H9 (cell line): ENCODE results near the gene FSIP1. TPM values are rescaled to one million over a fixed set of nuclear protein-coding genes. Genes with fewer than 3 reads are reported as not detected.

Source experiments
- DNase-seq: peaks from one replicate; pipeline ENCODE4 v3.0.0-alpha.2; 2017
- H2AFZ ChIP-seq: one replicate; pipeline ENCODE4 v1.6.1; 2013; ENCODE audit warnings: mild to moderate bottlenecking, low read length, control low read depth, moderate library complexity
- H2AK5ac ChIP-seq: 2 replicates; pipeline ENCODE4 v1.6.1; 2013; ENCODE audit warnings: low read length, control low read depth, mixed read lengths; ENCODE audit not compliant: insufficient read length
- H2BK120ac ChIP-seq: one replicate; pipeline ENCODE4 v1.6.1; 2013; ENCODE audit warnings: low read depth, mild to moderate bottlenecking, low read length, control low read depth, inconsistent platforms; ENCODE audit not compliant: poor library complexity, severe bottlenecking
- H2BK12ac ChIP-seq: 2 replicates; pipeline ENCODE4 v1.6.1; 2013; ENCODE audit warnings: low read length, control low read depth, mixed read lengths, low read depth; ENCODE audit not compliant: insufficient read length
- H2BK15ac ChIP-seq: 2 replicates; pipeline ENCODE4 v1.6.1; 2013; ENCODE audit warnings: low read depth, low read length, control low read depth
- H2BK20ac ChIP-seq: one replicate; pipeline ENCODE4 v1.6.1; 2013; ENCODE audit warnings: low read depth, mild to moderate bottlenecking, low read length, control low read depth, inconsistent platforms; ENCODE audit not compliant: poor library complexity, severe bottlenecking
- H2BK5ac ChIP-seq: 2 replicates; pipeline ENCODE4 v1.6.1; 2013; ENCODE audit warnings: low read length, control low read depth, mixed read lengths; ENCODE audit not compliant: insufficient read length
- H3K14ac ChIP-seq: 2 replicates; pipeline ENCODE4 v1.6.1; 2013; ENCODE audit warnings: low read length, control low read depth; ENCODE audit not compliant: insufficient read depth
- H3K18ac ChIP-seq: 2 replicates; pipeline ENCODE4 v1.6.1; 2013; ENCODE audit warnings: low read depth, mild to moderate bottlenecking, mixed read lengths, low read length, control low read depth; ENCODE audit not compliant: insufficient read length
- H3K23ac ChIP-seq: 2 replicates; pipeline ENCODE4 v1.6.1; 2013; ENCODE audit warnings: low read length, control low read depth, mixed read lengths, low read depth; ENCODE audit not compliant: insufficient read length
- H3K23me2 ChIP-seq: 2 replicates; pipeline ENCODE4 v1.6.1; 2013; ENCODE audit warnings: low read depth, mild to moderate bottlenecking, mixed read lengths, low read length, control low read depth; ENCODE audit not compliant: insufficient read length, poor library complexity, severe bottlenecking
- H3K27ac ChIP-seq: 2 replicates; pipeline ENCODE4 v1.5.1; 2013; ENCODE audit warnings: low read length, control low read depth, mixed read lengths, low read depth; ENCODE audit not compliant: insufficient read length
- H3K27me3 ChIP-seq: 2 replicates; pipeline ENCODE4 v1.6.1; 2013; ENCODE audit warnings: low read length, control low read depth, inconsistent platforms; ENCODE audit not compliant: insufficient read depth
- H3K4ac ChIP-seq: 2 replicates; pipeline ENCODE4 v1.6.1; 2013; ENCODE audit warnings: low read depth, mild to moderate bottlenecking, control low read depth, inconsistent platforms, low read length, moderate library complexity
- H3K4me1 ChIP-seq: 2 replicates; pipeline ENCODE4 v1.6.1; 2013; ENCODE audit warnings: low read length, control low read depth, inconsistent platforms; ENCODE audit not compliant: insufficient read depth
- H3K4me2 ChIP-seq: 2 replicates; pipeline ENCODE4 v1.6.1; 2013; ENCODE audit warnings: low read length, control low read depth, mixed read lengths; ENCODE audit not compliant: insufficient read length, insufficient read depth
- H3K56ac ChIP-seq: 2 replicates; pipeline ENCODE4 v1.6.1; 2013; ENCODE audit warnings: low read depth, mild to moderate bottlenecking, mixed read lengths, low read length, control low read depth; ENCODE audit not compliant: insufficient read length
- H3K79me1 ChIP-seq: 2 replicates; pipeline ENCODE4 v1.6.1; 2013; ENCODE audit warnings: low read depth, mild to moderate bottlenecking, moderate library complexity, low read length, control low read depth, inconsistent platforms; ENCODE audit not compliant: insufficient read depth, poor library complexity, severe bottlenecking
- H3K79me2 ChIP-seq: 2 replicates; pipeline ENCODE4 v1.6.1; 2013; ENCODE audit warnings: low read length, control low read depth, inconsistent platforms; ENCODE audit not compliant: insufficient read depth
- H3K9ac ChIP-seq: 2 replicates; pipeline ENCODE4 v1.6.1; 2013; ENCODE audit warnings: low read length, control low read depth, mixed read lengths; ENCODE audit not compliant: insufficient read length; ENCODE audit errors: extremely low read depth
- H3K9me3 ChIP-seq: one replicate; pipeline ENCODE4 v1.6.1; 2013; ENCODE audit warnings: low read depth, low read length, inconsistent platforms; ENCODE audit not compliant: control insufficient read depth
- H3T11ph ChIP-seq: one replicate; pipeline ENCODE4 v1.6.1; 2013; ENCODE audit warnings: mild to moderate bottlenecking, low read length, control low read depth, inconsistent platforms
- H4K20me1 ChIP-seq: one replicate; pipeline ENCODE4 v1.6.1; 2013; ENCODE audit not compliant: control insufficient read depth, insufficient read length, insufficient read depth
- H4K5ac ChIP-seq: 2 replicates; pipeline ENCODE4 v1.6.1; 2013; ENCODE audit warnings: low read depth, mild to moderate bottlenecking, mixed read lengths, low read length, control low read depth; ENCODE audit not compliant: insufficient read length
- H4K8ac ChIP-seq: replicated peaks from 2 replicates; pipeline ENCODE4 v1.6.1; 2013; ENCODE audit warnings: low read length, control low read depth, mixed read lengths, low read depth; ENCODE audit not compliant: insufficient read length
- H4K91ac ChIP-seq: 2 replicates; pipeline ENCODE4 v1.6.1; 2013; ENCODE audit warnings: low read depth, mild to moderate bottlenecking, moderate library complexity, mixed read lengths, low read length, control low read depth; ENCODE audit not compliant: insufficient read length
- H3K27ac Mint-ChIP-seq, 3 experiments: 2 replicates in 2 of 3; 3 replicates in 1 of 3; pipeline ENCODE4 v1.8.0; 2020 to 2021; ENCODE audit warnings: mixed read lengths in 3 of 3, mild to moderate bottlenecking in 1 of 3, moderate library complexity in 1 of 3
- H3K27me3 Mint-ChIP-seq: 2 replicates; pipeline ENCODE4 v1.8.0; 2021; ENCODE audit warnings: low read depth, mild to moderate bottlenecking, moderate library complexity, mixed read lengths
- H3K36me3 Mint-ChIP-seq, 3 experiments: 2 replicates in 2 of 3; 3 replicates in 1 of 3; pipeline ENCODE4 v1.8.0; 2020 to 2021; ENCODE audit warnings: low read depth in 3 of 3, mixed read lengths in 3 of 3; ENCODE audit not compliant: insufficient read depth in 1 of 3
- H3K4me1 Mint-ChIP-seq, 2 experiments: 2 replicates each; pipeline ENCODE4 v1.8.0; 2020; ENCODE audit warnings: mixed read lengths in 2 of 2
- H3K4me3 Mint-ChIP-seq, 2 experiments: 2 replicates in 1 of 2; 3 replicates in 1 of 2; pipeline ENCODE4 v1.8.0; 2020 to 2021; ENCODE audit warnings: mild to moderate bottlenecking in 2 of 2, mixed read lengths in 2 of 2, moderate library complexity in 1 of 2
- H3K9me3 Mint-ChIP-seq, 2 experiments: 2 replicates in 1 of 2; 3 replicates in 1 of 2; pipeline ENCODE4 v1.8.0; 2020; ENCODE audit warnings: mild to moderate bottlenecking in 2 of 2, mixed read lengths in 2 of 2, moderate library complexity in 1 of 2
- WGBS: extraction: QIAGEN DNeasy Blood & Tissue Kit; methylation state at CpG from one replicate; pipeline ENCODE4 v1.1.7; 2013; ENCODE audit warnings: missing lambda C conversion rate, low lambda C conversion rate, mixed read lengths; ENCODE audit not compliant: insufficient read length; ENCODE audit errors: extremely low coverage; 5-methylcytosine and 5-hydroxymethylcytosine counted together
- total RNA-seq: library from RNA; stranded (reverse); gene quantifications from 2 replicates; pipeline ENCODE4 v1.2.1, GENCODE V29; 2021
- TF ChIP-seq, protein P1 (sequence below): fragments of 200-600 bp; sonication (generic); conservative IDR thresholded peaks from 3 replicates; pipeline ENCODE4 v1.8.0; 2021; ENCODE audit warnings: antibody characterized with exemption, mild to moderate bottlenecking

FSIP1 gene
- total RNA-seq, 1 experiment from 2014 or later, result 0.96 TPM

DNA sequence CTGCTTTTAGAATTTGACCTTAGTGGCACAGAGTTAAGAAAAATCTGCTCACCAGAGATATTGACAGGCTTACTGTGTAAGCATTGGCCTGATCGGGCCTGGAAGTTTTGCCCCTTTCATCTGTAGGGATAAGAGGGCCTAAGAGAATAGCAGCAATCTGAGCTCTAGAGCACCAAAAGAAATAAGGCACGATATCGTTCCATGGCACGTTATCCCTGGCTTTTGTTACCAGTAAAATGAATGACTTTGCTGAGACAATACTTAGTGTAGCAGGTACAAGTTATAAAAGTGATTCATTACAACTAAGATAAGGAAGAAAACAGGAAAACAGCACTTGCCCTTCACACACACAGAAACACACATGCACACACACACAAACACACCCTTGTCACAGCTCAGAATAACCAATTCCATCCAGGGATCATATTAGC is 196.8 kb downstream of the FSIP1 start:
- no peak for DNase-seq
- Histone ChIP-seq H3K4me2 (no peak overlapping the region), H2BK20ac (no peak overlapping the region), H4K8ac (no peak overlapping the region), H3K4ac (no peak overlapping the region), H3K14ac (no peak overlapping the region), H3K23me2 (peaks cover 11% of the 10 kb centered on the region), H3K4me1 (no peaks in the 10 kb centered on the region; the same call in 1 of the 2 replicates), H3K9ac (no peak overlapping the region), H2BK5ac (no peak overlapping the region), H3K27me3 (no peaks in the 10 kb centered on the region), H2AFZ (no peak overlapping the region), H3K79me2 (no peaks in the 10 kb centered on the region; the same call in 1 of the 2 replicates), H3K56ac (no peak overlapping the region), H4K20me1 (no peaks in the 10 kb centered on the region), H3K9me3 (no peaks in the 10 kb centered on the region), H2BK12ac (no peak overlapping the region), H4K5ac (no peak overlapping the region), H3K18ac (no peak overlapping the region), H4K91ac (no peak overlapping the region), H3K23ac (no peak overlapping the region), H2BK120ac (no peak overlapping the region), H3T11ph (no peak overlapping the region), H3K79me1 (no peaks in the 10 kb centered on the region), H2AK5ac (no peak overlapping the region), H3K27ac (no peak overlapping the region), H2BK15ac (no peak overlapping the region)
- peaks cover 0 to 5% of the 10 kb centered on the region in 2 experiments; a peak in 1 of 5 replicates for H3K9me3 Mint-ChIP-seq
- H3K36me3 Mint-ChIP-seq, result peaks cover 52 to 91% (median 90%) of the 10 kb centered on the region in 3 experiments; a peak in 6 of 7 replicates
- peaks cover 20 to 26% of the 10 kb centered on the region in 2 experiments for H3K4me1 Mint-ChIP-seq
- H3K4me3 Mint-ChIP-seq, result no peak overlapping the region
- no peaks in the 10 kb centered on the region; the same call in 1 of the 2 replicates for H3K27me3 Mint-ChIP-seq
- H3K27ac Mint-ChIP-seq, result peak overlapping the region in 1 of 3 experiments; percentile 12; a peak in 1 of 7 replicates
- WGBS, result no CpG with 5 or more reads among the region's 4 CpGs
- TF ChIP-seq, protein P1, sequence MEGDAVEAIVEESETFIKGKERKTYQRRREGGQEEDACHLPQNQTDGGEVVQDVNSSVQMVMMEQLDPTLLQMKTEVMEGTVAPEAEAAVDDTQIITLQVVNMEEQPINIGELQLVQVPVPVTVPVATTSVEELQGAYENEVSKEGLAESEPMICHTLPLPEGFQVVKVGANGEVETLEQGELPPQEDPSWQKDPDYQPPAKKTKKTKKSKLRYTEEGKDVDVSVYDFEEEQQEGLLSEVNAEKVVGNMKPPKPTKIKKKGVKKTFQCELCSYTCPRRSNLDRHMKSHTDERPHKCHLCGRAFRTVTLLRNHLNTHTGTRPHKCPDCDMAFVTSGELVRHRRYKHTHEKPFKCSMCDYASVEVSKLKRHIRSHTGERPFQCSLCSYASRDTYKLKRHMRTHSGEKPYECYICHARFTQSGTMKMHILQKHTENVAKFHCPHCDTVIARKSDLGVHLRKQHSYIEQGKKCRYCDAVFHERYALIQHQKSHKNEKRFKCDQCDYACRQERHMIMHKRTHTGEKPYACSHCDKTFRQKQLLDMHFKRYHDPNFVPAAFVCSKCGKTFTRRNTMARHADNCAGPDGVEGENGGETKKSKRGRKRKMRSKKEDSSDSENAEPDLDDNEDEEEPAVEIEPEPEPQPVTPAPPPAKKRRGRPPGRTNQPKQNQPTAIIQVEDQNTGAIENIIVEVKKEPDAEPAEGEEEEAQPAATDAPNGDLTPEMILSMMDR, result no peak
